Pancreas (tissue), 10 donors: ENCODE results near the gene GNA12. TPM values are rescaled to one million over a fixed set of nuclear protein-coding genes. Genes with fewer than 3 reads are reported as not detected.

Experiments
- ATAC-seq, 4 donors: fragments of 200-7000 bp; cut with Tn5 transposase; one replicate each; pipeline versions ENCODE4 v1.8.0 to v1.9.1; 2020; ENCODE audit warnings: mild to moderate bottlenecking in 4 of 4, moderate library complexity in 4 of 4
- DNase-seq, 6 donors: peaks; one replicate each; pipeline ENCODE4 v3.0.0-alpha.2; 2020
- FAIRE-seq: peaks from 2 replicates; lab custom pipeline; 2012; peaks lifted over from hg19 to GRCh38; lab: Jason Lieb, UNC
- H3K27ac ChIP-seq, 4 donors: fragments of 200-600 bp; sonication (generic); 1 replicate in 3 of 4; 2 replicates in 1 of 4; pipeline versions ENCODE4 v1.5.0 to v1.8.0; 2020
- H3K27me3 ChIP-seq, 4 donors: fragments of 200-600 bp; one replicate each; pipeline ENCODE4 v1.8.0; 2021
- H3K36me3 ChIP-seq, 3 donors: fragments of 200-600 bp; sonication (generic) in 1 of 3; one replicate each; pipeline versions ENCODE4 v1.5.0 to v1.8.0; 2020 to 2021
- H3K4me1 ChIP-seq, 3 donors: fragments of 200-600 bp; one replicate each; pipeline ENCODE4 v1.8.0; 2021
- H3K4me3 ChIP-seq, 4 donors: fragments of 200-600 bp; sonication (generic) in 2 of 4; one replicate each; pipeline versions ENCODE4 v1.5.0 to v1.8.0; 2020 to 2021
- H3K9me3 ChIP-seq, 4 donors: fragments of 200-600 bp; one replicate each; pipeline ENCODE4 v1.8.0; 2021
- CTCF ChIP-seq, 4 donors: fragments of 200-600 bp; sonication (generic) in 3 of 4; IDR thresholded peaks; one replicate each; pipeline versions ENCODE4 v1.5.0 to v1.8.0; 2021; ENCODE audit warnings: antibody characterized with exemption in 4 of 4
- WGBS, 2 donors: extraction: QIAGEN DNeasy Blood & Tissue Kit; methylation state at CpG; one replicate each; pipeline ENCODE4 v1.1.7; 2013; 5-methylcytosine and 5-hydroxymethylcytosine counted together
- intact Hi-C, 3 donors: fragments of 100-400 bp; cut with DNase I; formaldehyde crosslinking; loops; one replicate each; pipeline versions ENCODE4 v1.11.1 to v1.14.2; 2022
- polyA plus RNA-seq, 2 donors: library from polyadenylated mRNA; stranded (reverse); fragments of 200-250 nt; gene quantifications; one replicate each; pipeline ENCODE4 v1.2.3, GENCODE V29; 2013
- total RNA-seq, 6 donors: library from RNA; stranded (reverse); fragmentation: NEBNext Ultra II Directional in 4 of 6; extraction: Animal tissue kit (Norgen Biotek cat#: 25700) in 4 of 6; gene quantifications; one replicate each; pipeline versions ENCODE4 v1.2.1 to v1.2.4, GENCODE V29; 2021 to 2023
- donor health status: healthy with polysubstance abuse.
- donor health status: DM: no; HTN: no; CAD: no; lungs with moderate emphysema.
- donor health status: DM: no; HTN: no; CAD: no.
- donor health status: control.
- donor health status: control.
- donor health status: Bipolar disorder and iron deficiency.
- donor health status: DM: yes; HTN: yes; CAD: no.
- donor health status: DM: no; HTN: no; CAD: no.
- donor health status: DM: no; HTN: no; CAD: no.
- donor health status: DM: yes; HTN: yes; CAD: no.

The GNA12 gene
- total and polyA plus RNA-seq, 8 donors, result 7.5 to 23.0 (median 15.9) TPM

GRCh38 chr7:2869981-2870380 lies 25.9 kb upstream of the GNA12 start:
- Histone ChIP-seq H3K9me3 (no peaks in the 10 kb centered on the region), H3K36me3 (no peaks in the 10 kb centered on the region), H3K4me1 (no peaks in the 10 kb centered on the region), H3K27me3 (no peaks in the 10 kb centered on the region), H3K4me3 (no peak overlapping the region), H3K27ac (no peak overlapping the region)
- DNase-seq (no peak), FAIRE-seq (no peak), ATAC-seq (no peak)
- intact Hi-C loops, result no loop called here
- 77 to 87% methylated on average over 12 to 15 of the region's 15 CpGs for WGBS, 2 donors
- TF ChIP-seq CTCF (IDR thresholded peaks at IDR 0.05), result no peak

- Histone ChIP-seq H3K27me3 (no peaks in the 10 kb centered on the region), H3K27ac (no peak overlapping the region), H3K9me3 (no peaks in the 10 kb centered on the region), H3K4me3 (no peak overlapping the region), H3K4me1 (peaks cover 0 to under 1% (median 0%) of the 10 kb centered on the region in 3 donors), H3K36me3 (no peaks in the 10 kb centered on the region)
- FAIRE-seq (no peak), DNase-seq (no peak), ATAC-seq (no peak)
- intact Hi-C loops, result no loop called here
- TF ChIP-seq CTCF (IDR thresholded peaks at IDR 0.05), result no peak
- WGBS, 2 donors, result 19 to 25% methylated on average over 3 of the region's 3 CpGs
Measured at GRCh38 chr7:2866601-2867000, 22.5 kb upstream of the GNA12 start.

GRCh38 chr7:2864999-2865670 lies 21.0 kb upstream of the GNA12 start:
- no peaks in the 10 kb centered on the region for H3K27me3 ChIP-seq
- 34 to 37% methylated on average over 15 to 17 of the region's 17 CpGs for WGBS, 2 donors
- ATAC-seq, result peak in 2 of 4 donors; percentile 37 to 53
- no peak for FAIRE-seq
- intact Hi-C loops, result no loop called here
- no peak overlapping the region for H3K4me3 ChIP-seq
- peaks cover 0 to 9% (median 0%) of the 10 kb centered on the region in 3 donors for H3K4me1 ChIP-seq
- DNase-seq, result peak in 5 of 6 donors; percentile 27 to 76 (median 70)
- TF ChIP-seq CTCF (IDR thresholded peaks at IDR 0.05), result peak; percentile 56 to 91 (median 88)
- H3K36me3 ChIP-seq, result no peaks in the 10 kb centered on the region
- H3K9me3 ChIP-seq, result no peaks in the 10 kb centered on the region
- H3K27ac ChIP-seq, result no peak overlapping the region

GRCh38 chr7:2864204-2864985 lies 20.3 kb upstream of the GNA12 start:
- WGBS, 2 donors, result 67 to 78% methylated on average over 12 of the region's 12 CpGs
- FAIRE-seq (no peak), DNase-seq (no peak), ATAC-seq (no peak)
- Histone ChIP-seq H3K9me3 (no peaks in the 10 kb centered on the region), H3K27ac (peak overlapping the region in 3 of 4 donors; percentile 46 to 73 (median 68)), H3K27me3 (no peaks in the 10 kb centered on the region), H3K4me3 (no peak overlapping the region), H3K36me3 (no peaks in the 10 kb centered on the region), H3K4me1 (peaks cover 0 to 9% (median 0%) of the 10 kb centered on the region in 3 donors)
- intact Hi-C loops, result no loop called here
- no peak for TF ChIP-seq CTCF (IDR thresholded peaks at IDR 0.05)
